Upper lobe of left lung (tissue), 6 donors: ENCODE measurements around the gene PARN. TPM values are rescaled to one million over a fixed set of nuclear protein-coding genes. Genes with fewer than 3 reads are reported as not detected.

ENCODE experiments used
- ATAC-seq, 2 donors: fragments of 200-7000 bp; cut with Tn5 transposase; one replicate each; pipeline ENCODE4 v1.9.1; 2022; ENCODE audit warnings: mild to moderate bottlenecking in 2 of 2, moderate library complexity in 2 of 2; ENCODE audit not compliant: low FRiP score in 2 of 2
- DNase-seq, 2 donors: peaks; one replicate each; pipeline ENCODE4 v3.0.0-alpha.2; 2019 to 2020
- H3K27ac ChIP-seq, 4 donors: fragments of 200-600 bp; sonication (generic); one replicate each; pipeline ENCODE4 v1.5.1; 2016 to 2019
- H3K27me3 ChIP-seq, 4 donors: fragments of 200-600 bp; sonication (generic); one replicate each; pipeline ENCODE4 v1.5.1; 2017 to 2019
- H3K36me3 ChIP-seq, 4 donors: fragments of 200-600 bp; sonication (generic); one replicate each; pipeline ENCODE4 v1.5.1; 2016 to 2019
- H3K4me1 ChIP-seq, 4 donors: fragments of 200-600 bp; sonication (generic); one replicate each; pipeline ENCODE4 v1.5.1; 2018 to 2019
- H3K4me3 ChIP-seq, 4 donors: fragments of 200-600 bp; sonication (generic); one replicate each; pipeline ENCODE4 v1.5.1; 2017 to 2019; ENCODE audit warnings: mild to moderate bottlenecking in 2 of 4, moderate library complexity in 1 of 4
- H3K9me3 ChIP-seq, 4 donors: fragments of 200-600 bp; sonication (generic); one replicate each; pipeline ENCODE4 v1.5.1; 2018 to 2019
- CTCF ChIP-seq, 6 experiments: fragments of 450-650 bp in 4 of 6; fragments of 200-600 bp in 2 of 6; sonication (generic) in 2 of 6; IDR thresholded peaks; one replicate each; pipeline ENCODE4 v1.5.1; 2016 to 2019; ENCODE audit warnings: antibody characterized with exemption in 6 of 6
- EP300 ChIP-seq, 4 donors: sonication (generic); formaldehyde crosslinking; IDR thresholded peaks; one replicate each; pipeline ENCODE4 v1.5.1; 2017; ENCODE audit warnings: antibody characterized with exemption in 4 of 4, control low read depth in 2 of 4
- POLR2A ChIP-seq, 4 donors: fragments of 450-650 bp; IDR thresholded peaks; one replicate each; pipeline ENCODE4 v1.5.1; 2016 to 2017; ENCODE audit warnings: antibody characterized with exemption in 4 of 4, mild to moderate bottlenecking in 2 of 4
- POLR2AphosphoS5 ChIP-seq, 2 donors: sonication (generic); formaldehyde crosslinking; IDR thresholded peaks; one replicate each; pipeline ENCODE4 v1.5.1; 2017; ENCODE audit warnings: antibody characterized with exemption in 2 of 2
- WGBS, 2 donors: methylation state at CpG; one replicate each; pipeline ENCODE4 v1.1.5; 2017 to 2018; 5-methylcytosine and 5-hydroxymethylcytosine counted together
- total RNA-seq, 6 donors: library from RNA; depleted of rRNA in 4 of 6; stranded (reverse); fragments of >200 nt in 4 of 6; gene quantifications; one replicate each; pipeline versions ENCODE4 v1.1.0 to v1.2.1, GENCODE V29; 2016 to 2021
- donor health status: DM: no; HTN: no; CAD: no; lungs with moderate emphysema.
- donor health status: DM: no; HTN: yes; CAD: no; lungs with severe emphysema.

PARN gene
- total RNA-seq, 6 donors from 2014 or later: 25.6 to 133 (median 37.3) TPM

DNA sequence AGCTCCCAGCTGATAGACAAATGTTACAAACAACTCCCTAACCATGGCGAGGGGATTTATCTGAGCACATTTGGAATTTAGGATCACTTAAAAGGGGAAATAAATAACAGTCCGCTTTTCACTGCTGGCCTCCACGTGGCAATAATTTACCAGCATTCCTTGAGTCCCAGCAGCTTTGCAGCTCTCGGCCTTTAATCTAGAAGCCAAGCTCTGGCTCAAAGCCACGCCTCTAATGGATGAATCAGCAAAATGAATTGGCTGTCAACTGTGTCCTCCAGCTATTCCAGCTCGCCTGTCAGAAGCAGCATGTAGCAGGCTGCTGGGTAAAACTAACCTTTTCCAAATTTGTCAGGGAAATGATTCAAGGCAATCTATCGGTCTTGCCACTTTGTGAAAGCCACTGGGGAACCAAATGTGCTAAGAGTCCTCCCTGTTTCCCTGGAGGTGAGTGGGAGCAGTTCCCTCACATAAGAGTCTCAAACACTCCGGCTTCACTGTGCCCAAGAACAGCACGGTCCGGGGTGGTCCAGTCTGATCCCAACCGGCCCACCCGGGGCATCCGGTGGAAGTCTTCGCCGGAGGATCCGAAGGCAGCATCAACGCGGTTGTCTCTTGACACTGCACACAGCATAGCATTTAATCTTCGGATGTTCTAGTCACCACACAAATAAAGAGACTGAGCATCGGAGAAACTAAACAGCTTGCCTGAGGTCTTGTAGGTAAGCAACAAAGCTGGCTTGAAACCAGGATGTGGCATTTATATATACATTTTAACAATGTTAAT lies 143.3 kb downstream of the PARN start:
- 28 to 43% methylated on average over 20 of the region's 20 CpGs for WGBS, 2 donors
- no peaks in the 10 kb centered on the region for H3K9me3 ChIP-seq
- TF ChIP-seq EP300 (IDR thresholded peaks at IDR 0.05): no peak
- TF ChIP-seq POLR2AphosphoS5 (IDR thresholded peaks at IDR 0.05): peak; percentile 32 to 64
- H3K36me3 ChIP-seq: peaks cover 3 to 13% (median 8%) of the 10 kb centered on the region in 4 donors
- peak; percentile 77 to 91 for ATAC-seq
- DNase-seq: peak; percentile 47 to 85
- peak overlapping the region in 3 of 4 donors; percentile 9 to 62 (median 13) for H3K27ac ChIP-seq
- peaks cover 11 to 21% (median 17%) of the 10 kb centered on the region in 4 donors for H3K4me1 ChIP-seq
- peak overlapping the region in 2 of 4 donors; percentile 9 to 19 for H3K4me3 ChIP-seq
- H3K27me3 ChIP-seq: no peaks in the 10 kb centered on the region

- ATAC-seq (peak in 1 of 2 donors; percentile 4), DNase-seq (no peak)
Measured at GRCh38 chr16:14485811-14486519, 144.1 kb downstream of the PARN start.

DNA sequence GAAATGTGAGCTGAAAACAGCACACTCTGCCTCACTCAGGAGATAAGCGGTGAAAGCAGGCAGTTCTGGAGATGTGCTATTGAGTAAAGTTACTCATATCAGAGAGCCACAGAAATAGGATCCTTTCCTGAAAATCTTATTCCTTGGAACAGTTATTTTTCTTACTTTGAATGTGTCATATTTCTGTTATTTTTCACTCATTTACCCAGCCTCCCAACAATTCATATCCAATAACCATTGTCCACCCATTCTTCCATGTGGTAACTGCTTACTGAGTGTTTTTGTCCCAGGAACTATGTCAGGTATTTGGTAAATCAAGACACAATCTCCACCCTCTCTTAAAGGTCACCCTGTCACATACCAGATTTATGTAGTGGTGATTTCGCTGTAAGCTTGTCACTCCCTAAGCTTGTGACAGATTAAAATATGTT lies 144.9 kb downstream of the PARN start:
- Histone ChIP-seq H3K4me1 (peaks cover 11 to 21% (median 17%) of the 10 kb centered on the region in 4 donors), H3K36me3 (peaks cover 3 to 21% (median 12%) of the 10 kb centered on the region in 4 donors), H3K27ac (no peak overlapping the region), H3K4me3 (no peak overlapping the region), H3K27me3 (no peaks in the 10 kb centered on the region), H3K9me3 (no peaks in the 10 kb centered on the region)
- no peak for ATAC-seq
- 92 to 97% methylated on average over 2 of the region's 2 CpGs for WGBS, 2 donors
- DNase-seq: no peak
- TF ChIP-seq POLR2AphosphoS5 (IDR thresholded peaks at IDR 0.05): no peak
- TF ChIP-seq POLR2A (IDR thresholded peaks at IDR 0.05): no peak
- TF ChIP-seq CTCF (IDR thresholded peaks at IDR 0.05): no peak
- TF ChIP-seq EP300 (IDR thresholded peaks at IDR 0.05): no peak

More at GRCh38 chr16:14485811-14486519, 144.1 kb downstream of the PARN start:
- Histone ChIP-seq H3K9me3 (no peaks in the 10 kb centered on the region), H3K27me3 (no peaks in the 10 kb centered on the region), H3K27ac (peak overlapping the region in 2 of 4 donors; percentile 9 to 45), H3K36me3 (peaks cover 3 to 15% (median 9%) of the 10 kb centered on the region in 4 donors), H3K4me1 (peaks cover 11 to 21% (median 17%) of the 10 kb centered on the region in 4 donors), H3K4me3 (no peak overlapping the region)
- WGBS, 2 donors: 91 to 92% methylated on average over 16 of the region's 16 CpGs
- no peak for TF ChIP-seq CTCF (IDR thresholded peaks at IDR 0.05)
- TF ChIP-seq EP300 (IDR thresholded peaks at IDR 0.05): no peak
- no peak for TF ChIP-seq POLR2AphosphoS5 (IDR thresholded peaks at IDR 0.05)
- no peak for TF ChIP-seq POLR2A (IDR thresholded peaks at IDR 0.05)

DNA sequence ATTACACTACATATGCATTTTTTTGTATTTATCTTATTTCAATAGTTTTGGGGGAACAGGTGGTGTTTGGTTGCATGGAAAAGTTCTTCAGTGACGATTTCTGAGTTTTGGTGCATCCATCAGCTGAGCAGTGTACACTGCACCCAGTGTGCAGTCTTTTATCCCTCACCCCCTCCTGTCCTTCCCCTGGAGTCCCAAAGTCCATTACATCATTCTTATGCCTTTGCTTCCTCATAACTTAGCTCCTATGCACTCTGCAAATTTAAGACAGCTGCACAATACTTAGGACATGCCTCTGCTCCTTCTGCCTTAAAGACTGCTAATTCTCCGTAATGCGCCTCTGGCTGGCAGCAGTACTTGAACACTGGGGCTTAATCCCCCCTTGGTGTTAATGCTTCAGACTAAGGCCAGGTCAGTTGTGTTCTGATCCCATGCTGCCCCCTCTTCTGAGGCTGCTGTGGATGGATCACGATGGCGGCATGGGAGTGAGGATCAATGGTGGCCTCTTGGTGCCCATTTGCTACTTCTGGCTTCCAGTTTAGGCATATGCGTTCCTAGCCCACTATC lies 146.2 kb downstream of the PARN start:
- Histone ChIP-seq H3K9me3 (no peaks in the 10 kb centered on the region), H3K36me3 (peaks cover 3 to 27% (median 12%) of the 10 kb centered on the region in 4 donors), H3K4me3 (no peak overlapping the region), H3K27me3 (no peaks in the 10 kb centered on the region), H3K27ac (no peak overlapping the region), H3K4me1 (peaks cover 11 to 21% (median 17%) of the 10 kb centered on the region in 4 donors)
- DNase-seq: no peak
- TF ChIP-seq EP300 (IDR thresholded peaks at IDR 0.05) (no peak), POLR2A (IDR thresholded peaks at IDR 0.05) (no peak), POLR2AphosphoS5 (IDR thresholded peaks at IDR 0.05) (no peak), CTCF (IDR thresholded peaks at IDR 0.05) (no peak)
- WGBS, 2 donors: 94 to 96% methylated on average over 6 of the region's 6 CpGs
- ATAC-seq: no peak

- DNase-seq (no peak), ATAC-seq (no peak)
- Histone ChIP-seq H3K4me1 (no peaks in the 10 kb centered on the region), H3K36me3 (peaks cover 0 to 12% (median 3%) of the 10 kb centered on the region in 4 donors), H3K27ac (no peak overlapping the region), H3K27me3 (no peaks in the 10 kb centered on the region), H3K4me3 (no peak overlapping the region), H3K9me3 (peaks cover 0 to 5% (median 0%) of the 10 kb centered on the region in 4 donors)
- 89 to 90% methylated on average over 1 of the region's 1 CpG for WGBS, 2 donors
- TF ChIP-seq EP300 (IDR thresholded peaks at IDR 0.05): no peak
Measured at GRCh38 chr16:14476183-14476582, 153.9 kb downstream of the PARN start.
